K562 (cell line): ENCODE data around the gene KTN1. TPM values are rescaled to one million over a fixed set of nuclear protein-coding genes. Genes with fewer than 3 reads are reported as not detected.

Source experiments
- ATAC-seq: fragments of 200-7000 bp; cut with Tn5 transposase; 3 replicates; pipeline ENCODE4 v1.9.1; 2020; ENCODE audit warnings: moderate library complexity
- BruUV-seq: library from RNA; stranded (reverse); fragments of 400-500 nt; replicated peaks from 2 replicates; lab custom pipeline; 2021; lab: Mats Ljungman, UMichigan
- CTCF ChIA-PET: fragments of 300-600 bp; formaldehyde crosslinking; extraction: SDS; loops from one replicate; lab custom pipeline; 2021; ENCODE audit warnings: low intra/inter-chr PET ratio; lab: Yijun Ruan, JAX
- POLR2A ChIA-PET: fragments of 300-600, 350-650 bp; sonication (Branson Sonifier 250); formaldehyde crosslinking; extraction: SDS; loops from one replicate; lab custom pipeline; 2021; ENCODE audit warnings: antibody characterized with exemption, inconsistent platforms; lab: Yijun Ruan, JAX
- DNase-seq, 4 experiments: peaks; one replicate each; pipeline versions ENCODE4 v3.0.0 to v3.0.0-alpha.2; 2011 to 2018; ENCODE audit warnings: low spot score in 3 of 4, mixed read lengths in 3 of 4; ENCODE audit errors: extremely low read depth in 1 of 4
- FAIRE-seq: peaks from 2 replicates; lab custom pipeline; 2011; peaks lifted over from hg19 to GRCh38; lab: Jason Lieb, UNC
- H2AFZ ChIP-seq: 2 replicates; pipeline ENCODE4 v1.6.0; 2011; ENCODE audit warnings: low read depth, low read length, control low read depth, inconsistent platforms
- H3K27ac ChIP-seq: fragments of 200-600 bp; 3 replicates; pipeline ENCODE4 v1.8.0; 2011; ENCODE audit warnings: low read depth, mild to moderate bottlenecking, control low read depth, inconsistent platforms, low read length, moderate library complexity, mixed read lengths; ENCODE audit errors: extremely low read depth
- H3K27me3 ChIP-seq, 2 experiments: fragments of 300-600 bp in 1 of 2; 2 replicates in 1 of 2; 3 replicates in 1 of 2; pipeline versions ENCODE4 v1.6.0 to v1.8.0; 2011; ENCODE audit warnings: inconsistent platforms in 2 of 2, low read length in 2 of 2, mild to moderate bottlenecking in 1 of 2, mixed read lengths in 1 of 2, moderate library complexity in 1 of 2; ENCODE audit not compliant: control insufficient read depth in 2 of 2, insufficient read depth in 2 of 2
- H3K36me3 ChIP-seq: fragments of 300-600 bp; 3 replicates; pipeline ENCODE4 v1.8.0; 2011; ENCODE audit warnings: mild to moderate bottlenecking, low read length, inconsistent platforms; ENCODE audit not compliant: control insufficient read depth, insufficient read depth
- H3K4me1 ChIP-seq, 2 experiments: fragments of 200-600 bp in 1 of 2; replicated peaks in 1 of 2; 2 replicates in 1 of 2; 3 replicates in 1 of 2; pipeline versions ENCODE4 v1.5.1 to v1.8.0; 2011; ENCODE audit warnings: inconsistent platforms in 2 of 2, low read length in 2 of 2, mild to moderate bottlenecking in 1 of 2, mixed read lengths in 1 of 2, moderate library complexity in 1 of 2; ENCODE audit not compliant: control insufficient read depth in 2 of 2, insufficient read depth in 2 of 2
- H3K4me2 ChIP-seq: 2 replicates; pipeline ENCODE4 v1.6.1; 2011; ENCODE audit warnings: low read length, control low read depth, inconsistent platforms, mixed read lengths; ENCODE audit not compliant: insufficient read depth
- H3K4me3 ChIP-seq: fragments of 200-600 bp; sonication (generic), shearing (Covaris generic); 2 replicates; pipeline ENCODE4 v1.5.1; 2016; ENCODE audit warnings: control low read depth, inconsistent platforms
- H3K79me2 ChIP-seq: fragments of 200-600 bp; 3 replicates; pipeline ENCODE4 v1.8.0; 2011; ENCODE audit warnings: low read length, inconsistent platforms; ENCODE audit not compliant: control insufficient read depth, insufficient read depth
- H3K9ac ChIP-seq, 2 experiments: 2 replicates each; pipeline versions ENCODE4 v1.6.0 to v1.6.1; 2011; ENCODE audit warnings: low read depth in 2 of 2, low read length in 2 of 2, control low read depth in 1 of 2, inconsistent platforms in 1 of 2, mild to moderate bottlenecking in 1 of 2, mixed read lengths in 1 of 2; ENCODE audit not compliant: insufficient read depth in 1 of 2
- H3K9me1 ChIP-seq: one replicate; pipeline ENCODE4 v1.6.0; 2011; ENCODE audit warnings: inconsistent platforms, mild to moderate bottlenecking, low read length, moderate library complexity; ENCODE audit not compliant: control insufficient read depth, insufficient read depth
- H3K9me3 ChIP-seq: replicated peaks from 2 replicates; pipeline ENCODE4 v1.5.1; 2011; ENCODE audit warnings: low read depth, low read length, inconsistent platforms; ENCODE audit not compliant: control insufficient read depth, insufficient read depth
- H4K20me1 ChIP-seq: replicated peaks from 2 replicates; pipeline ENCODE4 v1.6.1; 2011; ENCODE audit warnings: low read length, inconsistent platforms, mixed read lengths; ENCODE audit not compliant: control insufficient read depth, insufficient read depth
- BACH1 ChIP-seq: fragments of 200-800 bp; sonication (Bioruptor generic); IDR thresholded peaks from 2 replicates; pipeline ENCODE4 v1.6.1; 2016; ENCODE audit warnings: missing genetic modification characterization, missing compliant biosample characterization
- BRD4 ChIP-seq: fragments of 200-600 bp; sonication (generic); IDR thresholded peaks from 2 replicates; pipeline ENCODE4 v1.6.1; 2017; ENCODE audit warnings: inconsistent platforms
- C11orf30 ChIP-seq: fragments of 450-650 bp; IDR thresholded peaks from 2 replicates; pipeline ENCODE4 v1.6.1; 2016; ENCODE audit warnings: low read depth, mild to moderate bottlenecking
- CBX2 ChIP-seq: fragments of 200-600 bp; sonication (generic); IDR thresholded peaks from one replicate; pipeline ENCODE4 v1.6.1; 2012; ENCODE audit warnings: mild to moderate bottlenecking, low read length, inconsistent platforms; ENCODE audit not compliant: insufficient read depth, poor library complexity, severe bottlenecking
- E4F1 ChIP-seq: fragments of 250-450 bp; sonication (Bioruptor Pico); IDR thresholded peaks from 2 replicates; pipeline ENCODE4 v1.5.0; 2021; ENCODE audit warnings: mild to moderate bottlenecking, borderline replicate concordance
- ELF4 ChIP-seq: fragments of 450-650 bp; formaldehyde crosslinking; IDR thresholded peaks from 2 replicates; pipeline ENCODE4 v1.4.0; 2022; ENCODE audit warnings: missing genetic modification characterization
- ESRRB ChIP-seq: fragments of 250-450 bp; sonication (Bioruptor Pico); IDR thresholded peaks from 2 replicates; pipeline ENCODE4 v1.5.0; 2020; ENCODE audit warnings: mild to moderate bottlenecking, moderate library complexity, borderline replicate concordance
- FOXJ3 ChIP-seq: sonication (generic); formaldehyde crosslinking; IDR thresholded peaks from 2 replicates; pipeline ENCODE4 v1.4.0; 2020; ENCODE audit warnings: mild to moderate bottlenecking, missing genetic modification reagents
- HMGN3 ChIP-seq: IDR thresholded peaks from 2 replicates; pipeline ENCODE4 v1.6.1; 2011; ENCODE audit warnings: borderline replicate concordance, low read depth, mild to moderate bottlenecking, mixed read lengths, low read length; ENCODE audit not compliant: insufficient read length; ENCODE audit errors: extremely low read depth
- KHSRP ChIP-seq: fragments of 450-650 bp; IDR thresholded peaks from 2 replicates; pipeline ENCODE4 v1.6.1; 2017
- PHB ChIP-seq: fragments of 250-450 bp; sonication (Bioruptor Pico); IDR thresholded peaks from 2 replicates; pipeline ENCODE4 v1.5.0; 2021
- POLR2G ChIP-seq: fragments of 200-400 bp; formaldehyde crosslinking; IDR thresholded peaks from 2 replicates; pipeline ENCODE4 v1.6.1; 2017; ENCODE audit warnings: low read depth, mild to moderate bottlenecking, antibody characterized with exemption, low read length, moderate library complexity
- PTRF ChIP-seq: fragments of 450-650 bp; IDR thresholded peaks from 2 replicates; pipeline ENCODE4 v1.6.1; 2016; ENCODE audit warnings: mild to moderate bottlenecking, missing genetic modification characterization, missing compliant biosample characterization
- SMARCB1 ChIP-seq: IDR thresholded peaks from 2 replicates; pipeline ENCODE4 v1.6.1; 2011; ENCODE audit warnings: improper control_type of control experiment, low read depth; ENCODE audit not compliant: insufficient read length
- SUPT5H ChIP-seq: fragments of 450-650 bp; IDR thresholded peaks from 2 replicates; pipeline ENCODE4 v1.6.1; 2016
- TOE1 ChIP-seq, 2 experiments: fragments of 450-650 bp in 1 of 2; sonication (generic) in 1 of 2; formaldehyde crosslinking in 1 of 2; IDR thresholded peaks; 2 replicates each; pipeline versions ENCODE4 v1.7.1 to v1.8.0; 2016 to 2022; ENCODE audit warnings: borderline replicate concordance in 2 of 2, mild to moderate bottlenecking in 2 of 2, antibody characterized with exemption in 1 of 2, inconsistent platforms in 1 of 2, low read depth in 1 of 2, missing genetic modification reagents in 1 of 2, moderate library complexity in 1 of 2
- TRIM24 ChIP-seq, 2 experiments: fragments of 450-650 bp; IDR thresholded peaks; 2 replicates each; pipeline ENCODE4 v1.6.1; 2016
- XRCC3 ChIP-seq: fragments of 450-650 bp; IDR thresholded peaks from 2 replicates; pipeline ENCODE4 v1.6.1; 2017; ENCODE audit warnings: mild to moderate bottlenecking, moderate library complexity
- YBX1 ChIP-seq: fragments of 450-650 bp; IDR thresholded peaks from 2 replicates; pipeline ENCODE4 v1.7.1; 2016; ENCODE audit warnings: mild to moderate bottlenecking
- ZFP1 ChIP-seq: fragments of 450-650 bp; formaldehyde crosslinking; IDR thresholded peaks from 2 replicates; pipeline ENCODE4 v1.4.0; 2020; ENCODE audit warnings: mild to moderate bottlenecking, mixed read lengths
- ZNF134 ChIP-seq: fragments of 250-450 bp; sonication (Bioruptor Pico); conservative IDR thresholded peaks from 2 replicates; pipeline ENCODE4 v1.4.0; 2020
- ZNF41 ChIP-seq: fragments of 250-450 bp; sonication (Bioruptor Pico); conservative IDR thresholded peaks from 2 replicates; pipeline ENCODE4 v1.4.0; 2020; ENCODE audit warnings: mild to moderate bottlenecking
- ZNF57 ChIP-seq: fragments of 450-650 bp; formaldehyde crosslinking; IDR thresholded peaks from 2 replicates; pipeline ENCODE4 v1.4.0; 2020; ENCODE audit warnings: mild to moderate bottlenecking, moderate library complexity
- ZNF589 ChIP-seq: fragments of 200-800 bp; sonication (Bioruptor generic); IDR thresholded peaks from 2 replicates; pipeline ENCODE4 v1.6.1; 2016; ENCODE audit warnings: low read depth, missing genetic modification characterization, missing compliant biosample characterization
- WGBS: fragments of 100-300 bp; shearing (Covaris generic); methylation state at CpG from one replicate; pipeline ENCODE4 v1.1.6; 2016; ENCODE audit warnings: low coverage, mixed read lengths; ENCODE audit not compliant: insufficient coverage; ENCODE audit errors: missing lambda C conversion rate; 5-methylcytosine and 5-hydroxymethylcytosine counted together
- in situ Hi-C: fragments of 300-500 bp; cut with MboI; formaldehyde crosslinking; loops from 4 replicates; pipeline ENCODE4 v1.15.0; 2018; ENCODE audit warnings: inconsistent platforms, mixed read lengths
- intact Hi-C: fragments of 100-400 bp; cut with micrococcal nuclease; formaldehyde crosslinking; loops from 2 replicates; pipeline ENCODE4 v1.14.2; 2022
- polyA plus RNA-seq, 8 experiments: library from polyadenylated mRNA; depleted of rRNA in 4 of 8; stranded (reverse) in 5 of 8; unstranded in 3 of 8; fragments of >200 nt; fragmentation: Nextera tagmentation in 2 of 8; fragmentation: Illumina TruSeq in 1 of 8; extraction: Ambion mirVana in 2 of 8; extraction: Trizol in 1 of 8; gene quantifications; 2 replicates each; pipeline versions ENCODE4 v1.2.1 to v1.2.3, GENCODE V29; 2011 to 2014; ENCODE audit warnings: inconsistent platforms in 1 of 8, missing spikeins in 1 of 8
- total RNA-seq, 7 experiments: library from RNA; depleted of rRNA in 6 of 7; stranded (reverse); fragments of >200 nt in 6 of 7; fragmentation: Illumina TruSeq in 2 of 7; extraction: Trizol in 2 of 7; gene quantifications; 2 replicates each; pipeline versions ENCODE4 v1.2.1 to v1.2.3, GENCODE V29; 2011 to 2021; ENCODE audit warnings: low replicate concordance in 1 of 7

KTN1 gene
- total and polyA plus RNA-seq, 9 of the 15 experiments (the other 6 are each of a cell fraction or from before 2014, with no cell fraction given): 34.8 to 120 (median 63.6) TPM

GRCh38 chr14:55537782-55538181 is 42.2 kb upstream of the KTN1 start (continued):
- no peak for TF ChIP-seq PTRF (tag)
- TF ChIP-seq ESRRB (CRISPR knock-in tag): no peak
- TF ChIP-seq CBX2: no peak
- no peak for TF ChIP-seq ZNF589 (CRISPR knock-in tag)
- no peak for TF ChIP-seq ZNF57 (CRISPR knock-in tag)
- no peak for TF ChIP-seq TRIM24 (IDR thresholded peaks at IDR 0.05)
- TF ChIP-seq, all 486 proteins: peak for 0

GRCh38 chr14:55539975-55540374 is 40.0 kb upstream of the KTN1 start:
- intact Hi-C loops (no loop called here), in situ Hi-C loops (no loop called here)
- no peaks in the 10 kb centered on the region for H3K9me3 ChIP-seq
- no peak overlapping the region for H3K27ac ChIP-seq
- POLR2A ChIA-PET: no interaction called here
- H3K9ac ChIP-seq: no peak overlapping the region
- no peaks in the 10 kb centered on the region for H3K27me3 ChIP-seq
- H3K79me2 ChIP-seq: no peaks in the 10 kb centered on the region
- no TSS peak for BruUV-seq
- H4K20me1 ChIP-seq: no peaks in the 10 kb centered on the region
- H3K4me2 ChIP-seq: no peak overlapping the region
- H2AFZ ChIP-seq: no peak overlapping the region
- no peak overlapping the region for H3K4me3 ChIP-seq
- FAIRE-seq: no peak
- no peak for DNase-seq
- H3K9me1 ChIP-seq: no peaks in the 10 kb centered on the region
- no peaks in the 10 kb centered on the region for H3K4me1 ChIP-seq
- ATAC-seq: no peak
- WGBS: 23% methylated on average over 2 of the region's 2 CpGs
- H3K36me3 ChIP-seq: no peaks in the 10 kb centered on the region
- CTCF ChIA-PET: no interaction called here
- TF ChIP-seq SMARCB1 (no peak), ZNF134 (CRISPR knock-in tag) (no peak), FOXJ3 (CRISPR knock-in tag) (no peak), BACH1 (tag) (no peak), ZNF41 (CRISPR knock-in tag) (no peak), POLR2G (no peak), ZFP1 (CRISPR knock-in tag) (no peak), E4F1 (CRISPR knock-in tag) (no peak), ELF4 (CRISPR knock-in tag) (no peak), C11orf30 (no peak), TOE1 (IDR thresholded peaks at IDR 0.05; ENCODE audit: borderline replicate concordance) (no peak), TOE1 (CRISPR knock-in tag; IDR thresholded peaks at IDR 0.05; ENCODE audit: borderline replicate concordance, low read depth) (no peak), YBX1 (no peak), HMGN3 (no peak), PHB (CRISPR knock-in tag) (no peak), BRD4 (no peak), XRCC3 (no peak), KHSRP (no peak), SUPT5H (no peak)
